HT1080 (cell line): ENCODE data around the gene CLHC1. TPM values are rescaled to one million over a fixed set of nuclear protein-coding genes. Genes with fewer than 3 reads are reported as not detected.
"Not testable (repeated sequence)": the region's sequence is repeated elsewhere in the genome, so short reads cannot be mapped to it uniquely, and the experiment has no call there.

ENCODE experiments used
- DNase-seq: peaks from one replicate; pipeline ENCODE4 v3.0.0-alpha.2; 2015; ENCODE audit warnings: low read depth
- polyA plus RNA-seq, 2 experiments: library from polyadenylated mRNA; depleted of rRNA; stranded (reverse); fragments of >200 nt; gene quantifications; 2 replicates each; pipeline ENCODE4 v1.2.3, GENCODE V29; 2015
- total RNA-seq: library from RNA; depleted of rRNA; stranded (reverse); fragments of >200 nt; shearing (Covaris generic); gene quantifications from 2 replicates; pipeline ENCODE4 v1.2.3, GENCODE V29; 2014; rRNA removed

CLHC1 gene
- total RNA-seq, result 3.8 and 4.7 TPM in 2 replicates
- 1.8 and 2.7 TPM in 2 replicates for polyA plus RNA-seq (2015; cell fraction: cytosol; rRNA removed)
- polyA plus RNA-seq (2015; cell fraction: nucleus; rRNA removed), result 18.0 and 33.5 TPM in 2 replicates

GRCh38 chr2:55232084-55232862 lies at the start of gene CLHC1, which contains the start of gene RPS27A:
Gene CLHC1 (minus strand): TSS chr2:55232293. CDS start chr2:55222411, 9,882 bp downstream.
Gene RPS27A (plus strand): TSS chr2:55232688. CDS start chr2:55232825, 137 bp downstream.
- DNase-seq, result peak; percentile 98

- DNase-seq, result not testable (repeated sequence)
Observed at GRCh38 chr2:55280851-55281546, 48.9 kb upstream of the CLHC1 start.

GRCh38 chr2:55279859-55280424 lies 47.8 kb upstream of the CLHC1 start:
- not testable (repeated sequence) for DNase-seq

GRCh38 chr2:55279214-55279835 lies 47.2 kb upstream of the CLHC1 start:
- DNase-seq, result not testable (repeated sequence)

- DNase-seq, result no peak
Observed at GRCh38 chr2:55277310-55277709, 45.2 kb upstream of the CLHC1 start.

- DNase-seq, result not testable (repeated sequence)
Observed at GRCh38 chr2:55274346-55274745, 42.3 kb upstream of the CLHC1 start.

- peak; percentile 6 for DNase-seq
Observed at GRCh38 chr2:55269645-55269990, 37.5 kb upstream of the CLHC1 start.

GRCh38 chr2:55268907-55269644 lies 37.0 kb upstream of the CLHC1 start, which contains the start of gene MTIF2:
Gene MTIF2 (minus strand): TSS chr2:55269231. CDS start chr2:55263858, 5,373 bp downstream.
- DNase-seq, result peak; percentile 94

GRCh38 chr2:55268288-55268906 lies 36.3 kb upstream of the CLHC1 start:
- no peak for DNase-seq

GRCh38 chr2:55259586-55259985 lies 27.5 kb upstream of the CLHC1 start:
- not testable (repeated sequence) for DNase-seq

- no peak for DNase-seq
Observed at GRCh38 chr2:55252832-55253231, 20.7 kb upstream of the CLHC1 start.

- no peak for DNase-seq
Observed at GRCh38 chr2:55247025-55247424, 14.9 kb upstream of the CLHC1 start.

GRCh38 chr2:55245411-55245810 lies 13.3 kb upstream of the CLHC1 start:
- no peak for DNase-seq

- no peak for DNase-seq
Observed at GRCh38 chr2:55242617-55243016, 10.5 kb upstream of the CLHC1 start.

GRCh38 chr2:55241582-55241981 lies 9.5 kb upstream of the CLHC1 start:
- not testable (repeated sequence) for DNase-seq

- no peak for DNase-seq
Observed at GRCh38 chr2:55239656-55240222, 7.6 kb upstream of the CLHC1 start.

- no peak for DNase-seq
Observed at GRCh38 chr2:55236992-55237543, 5.0 kb upstream of the CLHC1 start.

- no peak for DNase-seq
Observed at GRCh38 chr2:55235724-55236538, 3.8 kb upstream of the CLHC1 start.

- no peak for DNase-seq
Observed at GRCh38 chr2:55233658-55233940, 1.5 kb upstream of the CLHC1 start.
